Hematopoietic multipotent progenitor cell treated with erythropoietin and hydrocortisone succinate and interleukin-3 and kit ligand, for 15 days (in vitro differentiated cells): ENCODE results near the gene GALM.
"Not testable (repeated sequence)": the region's sequence is repeated elsewhere in the genome, so short reads cannot be mapped to it uniquely, and the experiment has no call there.

Experiments
- DNase-seq: peaks from one replicate; pipeline ENCODE4 v3.0.0-alpha.2; 2015; ENCODE audit warnings: low spot score

Gene GALM

GRCh38 chr2:38711558-38711957, 45.6 kb downstream of the GALM start:
- DNase-seq = no peak

GRCh38 chr2:38712413-38712812, 46.5 kb downstream of the GALM start:
- no peak for DNase-seq

GRCh38 chr2:38712871-38713270, 47.0 kb downstream of the GALM start:
- DNase-seq = no peak

GRCh38 chr2:38713338-38713737, 47.4 kb downstream of the GALM start:
- DNase-seq = no peak

- not testable (repeated sequence) for DNase-seq
Measured at GRCh38 chr2:38714941-38715340, 49.0 kb downstream of the GALM start.

- no peak for DNase-seq
Measured at GRCh38 chr2:38716185-38716584, 50.3 kb downstream of the GALM start.

GRCh38 chr2:38718601-38719000, 52.7 kb downstream of the GALM start:
- no peak for DNase-seq

- no peak for DNase-seq
Measured at GRCh38 chr2:38719706-38720105, 53.8 kb downstream of the GALM start.

- DNase-seq = no peak
Measured at GRCh38 chr2:38720613-38721241, 54.8 kb downstream of the GALM start.

- DNase-seq = no peak
Measured at GRCh38 chr2:38722271-38723061, 56.6 kb downstream of the GALM start.

- no peak for DNase-seq
Measured at GRCh38 chr2:38723173-38723572, 57.3 kb downstream of the GALM start.

GRCh38 chr2:38727661-38728060, 61.7 kb downstream of the GALM start:
- DNase-seq = no peak

GRCh38 chr2:38728694-38729093, 62.8 kb downstream of the GALM start:
- DNase-seq = no peak

GRCh38 chr2:38731090-38731489, 65.2 kb downstream of the GALM start:
- no peak for DNase-seq

- no peak for DNase-seq
Measured at GRCh38 chr2:38731684-38732221, 65.8 kb downstream of the GALM start.

- DNase-seq = peak; percentile 1
Measured at GRCh38 chr2:38733300-38733971, 67.5 kb downstream of the GALM start.

- DNase-seq = no peak
Measured at GRCh38 chr2:38734299-38735058, 68.6 kb downstream of the GALM start.

- peak; percentile 2 for DNase-seq
Measured at GRCh38 chr2:38735999-38736320, 70.0 kb downstream of the GALM start.

GRCh38 chr2:38737000-38737698, 71.2 kb downstream of the GALM start:
- DNase-seq = not testable (repeated sequence)

GRCh38 chr2:38737925-38738324, 72.0 kb downstream of the GALM start:
- DNase-seq = no peak

- no peak for DNase-seq
Measured at GRCh38 chr2:38739524-38739923, 73.6 kb downstream of the GALM start.
